ENCODE data around the gene RAD51B.

DNA sequence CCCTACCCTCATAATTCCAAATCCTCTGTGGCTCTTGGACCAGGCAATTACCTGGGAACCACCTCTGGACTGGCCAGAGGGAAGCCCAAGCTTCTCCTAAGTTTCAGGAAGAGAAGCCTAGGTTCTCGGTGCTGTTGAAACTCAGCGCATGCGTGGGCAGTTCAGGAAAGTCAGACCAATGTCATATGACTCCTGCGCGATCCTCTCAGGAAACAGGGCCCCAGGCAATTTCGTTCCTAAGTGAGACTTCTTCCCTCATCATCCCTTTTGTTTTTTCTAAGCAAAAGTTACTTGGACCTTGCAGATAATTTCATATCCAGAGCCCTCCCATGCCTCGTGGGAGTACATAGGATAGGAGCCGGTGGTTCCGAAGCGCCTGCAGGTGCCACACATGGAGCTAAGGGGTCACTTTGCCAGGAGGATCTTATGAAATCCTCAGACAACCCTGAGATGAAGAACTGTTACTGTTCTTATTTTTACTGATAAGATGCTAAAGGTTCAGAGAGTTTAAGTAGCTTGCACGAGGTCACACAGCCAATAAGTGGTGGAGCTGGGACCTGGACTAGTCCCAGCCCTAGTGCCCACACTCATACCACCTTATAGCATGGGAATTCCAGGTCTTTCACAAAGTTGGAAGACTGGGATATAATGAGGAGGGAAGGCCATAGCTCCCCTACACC, 805.1 kb downstream of the RAD51B start:
- TF ChIP-seq, protein P1, sequence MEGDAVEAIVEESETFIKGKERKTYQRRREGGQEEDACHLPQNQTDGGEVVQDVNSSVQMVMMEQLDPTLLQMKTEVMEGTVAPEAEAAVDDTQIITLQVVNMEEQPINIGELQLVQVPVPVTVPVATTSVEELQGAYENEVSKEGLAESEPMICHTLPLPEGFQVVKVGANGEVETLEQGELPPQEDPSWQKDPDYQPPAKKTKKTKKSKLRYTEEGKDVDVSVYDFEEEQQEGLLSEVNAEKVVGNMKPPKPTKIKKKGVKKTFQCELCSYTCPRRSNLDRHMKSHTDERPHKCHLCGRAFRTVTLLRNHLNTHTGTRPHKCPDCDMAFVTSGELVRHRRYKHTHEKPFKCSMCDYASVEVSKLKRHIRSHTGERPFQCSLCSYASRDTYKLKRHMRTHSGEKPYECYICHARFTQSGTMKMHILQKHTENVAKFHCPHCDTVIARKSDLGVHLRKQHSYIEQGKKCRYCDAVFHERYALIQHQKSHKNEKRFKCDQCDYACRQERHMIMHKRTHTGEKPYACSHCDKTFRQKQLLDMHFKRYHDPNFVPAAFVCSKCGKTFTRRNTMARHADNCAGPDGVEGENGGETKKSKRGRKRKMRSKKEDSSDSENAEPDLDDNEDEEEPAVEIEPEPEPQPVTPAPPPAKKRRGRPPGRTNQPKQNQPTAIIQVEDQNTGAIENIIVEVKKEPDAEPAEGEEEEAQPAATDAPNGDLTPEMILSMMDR (IDR thresholded peaks at IDR 0.05) = no peak
- no peak for TF ChIP-seq TCF7L2 (IDR thresholded peaks at IDR 0.05; ENCODE audit: low read depth, low read length)
- TF ChIP-seq, protein P2, sequence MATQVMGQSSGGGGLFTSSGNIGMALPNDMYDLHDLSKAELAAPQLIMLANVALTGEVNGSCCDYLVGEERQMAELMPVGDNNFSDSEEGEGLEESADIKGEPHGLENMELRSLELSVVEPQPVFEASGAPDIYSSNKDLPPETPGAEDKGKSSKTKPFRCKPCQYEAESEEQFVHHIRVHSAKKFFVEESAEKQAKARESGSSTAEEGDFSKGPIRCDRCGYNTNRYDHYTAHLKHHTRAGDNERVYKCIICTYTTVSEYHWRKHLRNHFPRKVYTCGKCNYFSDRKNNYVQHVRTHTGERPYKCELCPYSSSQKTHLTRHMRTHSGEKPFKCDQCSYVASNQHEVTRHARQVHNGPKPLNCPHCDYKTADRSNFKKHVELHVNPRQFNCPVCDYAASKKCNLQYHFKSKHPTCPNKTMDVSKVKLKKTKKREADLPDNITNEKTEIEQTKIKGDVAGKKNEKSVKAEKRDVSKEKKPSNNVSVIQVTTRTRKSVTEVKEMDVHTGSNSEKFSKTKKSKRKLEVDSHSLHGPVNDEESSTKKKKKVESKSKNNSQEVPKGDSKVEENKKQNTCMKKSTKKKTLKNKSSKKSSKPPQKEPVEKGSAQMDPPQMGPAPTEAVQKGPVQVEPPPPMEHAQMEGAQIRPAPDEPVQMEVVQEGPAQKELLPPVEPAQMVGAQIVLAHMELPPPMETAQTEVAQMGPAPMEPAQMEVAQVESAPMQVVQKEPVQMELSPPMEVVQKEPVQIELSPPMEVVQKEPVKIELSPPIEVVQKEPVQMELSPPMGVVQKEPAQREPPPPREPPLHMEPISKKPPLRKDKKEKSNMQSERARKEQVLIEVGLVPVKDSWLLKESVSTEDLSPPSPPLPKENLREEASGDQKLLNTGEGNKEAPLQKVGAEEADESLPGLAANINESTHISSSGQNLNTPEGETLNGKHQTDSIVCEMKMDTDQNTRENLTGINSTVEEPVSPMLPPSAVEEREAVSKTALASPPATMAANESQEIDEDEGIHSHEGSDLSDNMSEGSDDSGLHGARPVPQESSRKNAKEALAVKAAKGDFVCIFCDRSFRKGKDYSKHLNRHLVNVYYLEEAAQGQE (IDR thresholded peaks at IDR 0.05; ENCODE audit: insufficient read depth in 1 of 2, low read depth in 2 of 2, low read length in 1 of 2) = no peak
- TF ChIP-seq POLR2AphosphoS5 (IDR thresholded peaks at IDR 0.05; ENCODE audit: low read depth, low read length) = no peak
- no peak for TF ChIP-seq SIN3A (IDR thresholded peaks at IDR 0.05; ENCODE audit: borderline replicate concordance, insufficient read depth, low read depth, low read length)
